ENCODE results near the gene KHDRBS1. TPM values are rescaled to one million over a fixed set of nuclear protein-coding genes. Genes with fewer than 3 reads are reported as not detected.

KHDRBS1 gene
- total and polyA plus RNA-seq, 4 donors, result 14.6 to 37.6 (median 24.5) TPM

DNA sequence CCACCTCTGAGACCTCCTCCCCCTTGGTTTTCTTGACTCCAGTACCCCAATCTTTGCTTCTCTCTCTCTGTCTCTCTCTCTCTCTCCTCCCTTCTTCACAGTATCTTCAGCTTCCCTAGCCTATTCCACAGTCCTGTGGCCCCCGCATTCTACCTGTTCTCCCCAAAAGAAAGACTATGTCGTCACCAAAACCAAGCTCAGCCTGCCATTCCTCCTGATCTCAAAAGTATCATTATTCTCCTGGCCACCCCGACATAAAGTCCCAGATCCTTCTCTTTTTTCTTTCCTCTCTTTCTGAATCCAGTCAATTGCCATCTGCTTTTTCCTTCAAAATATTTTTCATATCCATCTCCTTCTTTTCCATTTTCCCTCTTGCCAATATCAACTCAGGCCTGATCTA lies 23.7 kb upstream of the KHDRBS1 start (continued):
- TF ChIP-seq YY1 (IDR thresholded peaks at IDR 0.05) (no peak), FOXA2 (IDR thresholded peaks at IDR 0.05) (no peak), EGR1 (IDR thresholded peaks at IDR 0.05; ENCODE audit: low read depth in 2 of 2) (no peak)

DNA sequence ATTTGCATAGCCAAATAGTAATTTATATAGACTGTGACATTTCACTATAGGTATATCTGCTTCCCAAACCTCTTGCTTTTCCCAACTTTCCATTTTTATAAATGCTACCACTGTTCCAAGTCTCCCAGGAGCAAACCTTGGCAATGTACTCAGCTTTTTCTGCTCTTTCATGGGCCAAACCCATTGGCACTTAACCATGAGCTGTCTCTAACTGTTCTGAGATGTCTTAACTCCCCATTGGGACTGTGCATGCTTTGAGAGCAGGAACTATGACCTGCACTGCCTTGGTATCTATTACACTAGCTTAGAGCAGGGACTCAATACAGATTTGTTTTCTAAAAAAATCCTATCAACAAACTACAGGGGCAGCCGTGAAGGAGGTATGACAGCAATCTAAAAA lies 22.5 kb upstream of the KHDRBS1 start:
- Histone ChIP-seq H3K9ac (ENCODE audit: low read depth in 1 of 2, low read length in 2 of 2) (no peak overlapping the region), H3K36me3 (ENCODE audit: control insufficient read depth in 4 of 4, insufficient read depth in 3 of 4, low read depth in 1 of 4, low read length in 3 of 4) (no peaks in the 10 kb centered on the region), H3K27ac (ENCODE audit: low read depth in 1 of 2, low read length in 2 of 2) (no peak overlapping the region), H3K27me3 (ENCODE audit: control insufficient read depth in 4 of 4, insufficient read depth in 4 of 4, low read length in 3 of 4) (no peaks in the 10 kb centered on the region), H3K4me1 (ENCODE audit: control insufficient read depth in 4 of 4, insufficient read depth in 4 of 4, low read length in 3 of 4) (no peaks in the 10 kb centered on the region), H3K4me3 (ENCODE audit: low read depth in 1 of 3, low read length in 3 of 3) (no peak overlapping the region), H3K9me3 (ENCODE audit: control insufficient read depth in 4 of 4, low read length in 3 of 4) (no peaks in the 10 kb centered on the region)
- TF ChIP-seq JUND (IDR thresholded peaks at IDR 0.05) (no peak), NR2F2 (IDR thresholded peaks at IDR 0.05) (no peak), EGR1 (IDR thresholded peaks at IDR 0.05; ENCODE audit: low read depth in 2 of 2) (no peak), GABPA (IDR thresholded peaks at IDR 0.05 in 1 of 2, conservative IDR thresholded peaks at IDR 0.05 in 1 of 2) (no peak), HNF4A (conservative IDR thresholded peaks at IDR 0.05) (no peak), RAD21 (IDR thresholded peaks at IDR 0.05) (no peak), SP1 (IDR thresholded peaks at IDR 0.05) (no peak), FOXA2 (IDR thresholded peaks at IDR 0.05) (no peak)
- TF ChIP-seq, protein P1, sequence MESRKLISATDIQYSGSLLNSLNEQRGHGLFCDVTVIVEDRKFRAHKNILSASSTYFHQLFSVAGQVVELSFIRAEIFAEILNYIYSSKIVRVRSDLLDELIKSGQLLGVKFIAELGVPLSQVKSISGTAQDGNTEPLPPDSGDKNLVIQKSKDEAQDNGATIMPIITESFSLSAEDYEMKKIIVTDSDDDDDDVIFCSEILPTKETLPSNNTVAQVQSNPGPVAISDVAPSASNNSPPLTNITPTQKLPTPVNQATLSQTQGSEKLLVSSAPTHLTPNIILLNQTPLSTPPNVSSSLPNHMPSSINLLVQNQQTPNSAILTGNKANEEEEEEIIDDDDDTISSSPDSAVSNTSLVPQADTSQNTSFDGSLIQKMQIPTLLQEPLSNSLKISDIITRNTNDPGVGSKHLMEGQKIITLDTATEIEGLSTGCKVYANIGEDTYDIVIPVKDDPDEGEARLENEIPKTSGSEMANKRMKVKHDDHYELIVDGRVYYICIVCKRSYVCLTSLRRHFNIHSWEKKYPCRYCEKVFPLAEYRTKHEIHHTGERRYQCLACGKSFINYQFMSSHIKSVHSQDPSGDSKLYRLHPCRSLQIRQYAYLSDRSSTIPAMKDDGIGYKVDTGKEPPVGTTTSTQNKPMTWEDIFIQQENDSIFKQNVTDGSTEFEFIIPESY (IDR thresholded peaks at IDR 0.05), result no peak
- TF ChIP-seq, protein P2, sequence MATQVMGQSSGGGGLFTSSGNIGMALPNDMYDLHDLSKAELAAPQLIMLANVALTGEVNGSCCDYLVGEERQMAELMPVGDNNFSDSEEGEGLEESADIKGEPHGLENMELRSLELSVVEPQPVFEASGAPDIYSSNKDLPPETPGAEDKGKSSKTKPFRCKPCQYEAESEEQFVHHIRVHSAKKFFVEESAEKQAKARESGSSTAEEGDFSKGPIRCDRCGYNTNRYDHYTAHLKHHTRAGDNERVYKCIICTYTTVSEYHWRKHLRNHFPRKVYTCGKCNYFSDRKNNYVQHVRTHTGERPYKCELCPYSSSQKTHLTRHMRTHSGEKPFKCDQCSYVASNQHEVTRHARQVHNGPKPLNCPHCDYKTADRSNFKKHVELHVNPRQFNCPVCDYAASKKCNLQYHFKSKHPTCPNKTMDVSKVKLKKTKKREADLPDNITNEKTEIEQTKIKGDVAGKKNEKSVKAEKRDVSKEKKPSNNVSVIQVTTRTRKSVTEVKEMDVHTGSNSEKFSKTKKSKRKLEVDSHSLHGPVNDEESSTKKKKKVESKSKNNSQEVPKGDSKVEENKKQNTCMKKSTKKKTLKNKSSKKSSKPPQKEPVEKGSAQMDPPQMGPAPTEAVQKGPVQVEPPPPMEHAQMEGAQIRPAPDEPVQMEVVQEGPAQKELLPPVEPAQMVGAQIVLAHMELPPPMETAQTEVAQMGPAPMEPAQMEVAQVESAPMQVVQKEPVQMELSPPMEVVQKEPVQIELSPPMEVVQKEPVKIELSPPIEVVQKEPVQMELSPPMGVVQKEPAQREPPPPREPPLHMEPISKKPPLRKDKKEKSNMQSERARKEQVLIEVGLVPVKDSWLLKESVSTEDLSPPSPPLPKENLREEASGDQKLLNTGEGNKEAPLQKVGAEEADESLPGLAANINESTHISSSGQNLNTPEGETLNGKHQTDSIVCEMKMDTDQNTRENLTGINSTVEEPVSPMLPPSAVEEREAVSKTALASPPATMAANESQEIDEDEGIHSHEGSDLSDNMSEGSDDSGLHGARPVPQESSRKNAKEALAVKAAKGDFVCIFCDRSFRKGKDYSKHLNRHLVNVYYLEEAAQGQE (IDR thresholded peaks at IDR 0.05), result no peak
- TF ChIP-seq, protein P3, sequence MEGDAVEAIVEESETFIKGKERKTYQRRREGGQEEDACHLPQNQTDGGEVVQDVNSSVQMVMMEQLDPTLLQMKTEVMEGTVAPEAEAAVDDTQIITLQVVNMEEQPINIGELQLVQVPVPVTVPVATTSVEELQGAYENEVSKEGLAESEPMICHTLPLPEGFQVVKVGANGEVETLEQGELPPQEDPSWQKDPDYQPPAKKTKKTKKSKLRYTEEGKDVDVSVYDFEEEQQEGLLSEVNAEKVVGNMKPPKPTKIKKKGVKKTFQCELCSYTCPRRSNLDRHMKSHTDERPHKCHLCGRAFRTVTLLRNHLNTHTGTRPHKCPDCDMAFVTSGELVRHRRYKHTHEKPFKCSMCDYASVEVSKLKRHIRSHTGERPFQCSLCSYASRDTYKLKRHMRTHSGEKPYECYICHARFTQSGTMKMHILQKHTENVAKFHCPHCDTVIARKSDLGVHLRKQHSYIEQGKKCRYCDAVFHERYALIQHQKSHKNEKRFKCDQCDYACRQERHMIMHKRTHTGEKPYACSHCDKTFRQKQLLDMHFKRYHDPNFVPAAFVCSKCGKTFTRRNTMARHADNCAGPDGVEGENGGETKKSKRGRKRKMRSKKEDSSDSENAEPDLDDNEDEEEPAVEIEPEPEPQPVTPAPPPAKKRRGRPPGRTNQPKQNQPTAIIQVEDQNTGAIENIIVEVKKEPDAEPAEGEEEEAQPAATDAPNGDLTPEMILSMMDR (IDR thresholded peaks at IDR 0.05; ENCODE audit: low read depth, low read length, missing input control), result no peak
- TF ChIP-seq, protein P4, sequence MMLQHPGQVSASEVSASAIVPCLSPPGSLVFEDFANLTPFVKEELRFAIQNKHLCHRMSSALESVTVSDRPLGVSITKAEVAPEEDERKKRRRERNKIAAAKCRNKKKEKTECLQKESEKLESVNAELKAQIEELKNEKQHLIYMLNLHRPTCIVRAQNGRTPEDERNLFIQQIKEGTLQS (IDR thresholded peaks at IDR 0.05), result no peak
- TF ChIP-seq, protein P5, sequence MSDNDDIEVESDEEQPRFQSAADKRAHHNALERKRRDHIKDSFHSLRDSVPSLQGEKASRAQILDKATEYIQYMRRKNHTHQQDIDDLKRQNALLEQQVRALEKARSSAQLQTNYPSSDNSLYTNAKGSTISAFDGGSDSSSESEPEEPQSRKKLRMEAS (IDR thresholded peaks at IDR 0.05), result no peak
- 93% methylated on average over 1 of the region's 1 CpG for WGBS
- DNase-seq (ENCODE audit: low spot score), result no peak

Data from liver (tissue), 9 donors.